HepG2 (cell line): ENCODE results near the gene RAD9A. TPM values are rescaled to one million over a fixed set of nuclear protein-coding genes. Genes with fewer than 3 reads are reported as not detected.

Experiments used
- CTCF ChIP-seq: sonication (generic); formaldehyde crosslinking; IDR thresholded peaks from 2 replicates; pipeline ENCODE4 v1.5.0; 2020; ENCODE audit warnings: mild to moderate bottlenecking, missing genetic modification reagents, moderate library complexity
- GABPB1 ChIP-seq: IDR thresholded peaks from 2 replicates; pipeline ENCODE4 v1.6.1; 2016; ENCODE audit warnings: mild to moderate bottlenecking, missing genetic modification reagents, moderate library complexity, missing compliant biosample characterization
- HOXA5 ChIP-seq: sonication (generic); formaldehyde crosslinking; IDR thresholded peaks from 2 replicates; pipeline ENCODE4 v1.4.0; 2020; ENCODE audit warnings: missing genetic modification reagents
- HOXD1 ChIP-seq: sonication (generic); formaldehyde crosslinking; IDR thresholded peaks from 2 replicates; pipeline ENCODE4 v1.5.0; 2020; ENCODE audit warnings: missing genetic modification reagents
- JDP2 ChIP-seq: sonication (generic); formaldehyde crosslinking; IDR thresholded peaks from 2 replicates; pipeline ENCODE4 v1.8.1; 2022; ENCODE audit warnings: missing genetic modification reagents, borderline replicate concordance
- KDM3A ChIP-seq: IDR thresholded peaks from 2 replicates; pipeline ENCODE4 v1.6.1; 2018; ENCODE audit warnings: low read depth, missing compliant biosample characterization
- PAWR ChIP-seq: sonication (generic); formaldehyde crosslinking; IDR thresholded peaks from 2 replicates; pipeline ENCODE4 v1.4.0; 2020; ENCODE audit warnings: missing genetic modification reagents, mild to moderate bottlenecking, borderline replicate concordance
- PRMT3 ChIP-seq: sonication (generic); formaldehyde crosslinking; IDR thresholded peaks from 2 replicates; pipeline ENCODE4 v1.8.1; 2022; ENCODE audit warnings: low read depth, mild to moderate bottlenecking, moderate library complexity, missing genetic modification reagents, borderline replicate concordance
- PTBP1 ChIP-seq: fragments of 200-400 bp; formaldehyde crosslinking; IDR thresholded peaks from 2 replicates; pipeline ENCODE4 v1.6.1; 2018; ENCODE audit warnings: low read length, low read depth; ENCODE audit not compliant: poor library complexity, severe bottlenecking
- RBM22 ChIP-seq: fragments of 200-400 bp; formaldehyde crosslinking; optimal IDR thresholded peaks from 2 replicates; pipeline ENCODE3; 2017; ENCODE audit warnings: mild to moderate bottlenecking, low read length, moderate library complexity
- RNF2 ChIP-seq: fragments of 450-650 bp; conservative IDR thresholded peaks from 2 replicates; pipeline ENCODE4 v1.6.1; 2016; ENCODE audit warnings: low read depth
- SIN3A ChIP-seq: IDR thresholded peaks from 2 replicates; pipeline ENCODE4 v1.6.1; 2011; ENCODE audit warnings: low read depth, mild to moderate bottlenecking, control low read depth, low read length, borderline replicate concordance
- SOX6 ChIP-seq, 2 experiments: fragments of 450-650 bp in 1 of 2; sonication (generic) in 1 of 2; formaldehyde crosslinking in 1 of 2; IDR thresholded peaks; 2 replicates each; pipeline versions ENCODE4 v1.4.0 to v1.6.1; 2017 to 2020; ENCODE audit warnings: antibody characterized with exemption in 1 of 2, mild to moderate bottlenecking in 1 of 2, missing genetic modification reagents in 1 of 2
- SPEN ChIP-seq: sonication (generic); formaldehyde crosslinking; IDR thresholded peaks from 2 replicates; pipeline ENCODE4 v1.5.1; 2020; ENCODE audit warnings: low read depth, mild to moderate bottlenecking, missing genetic modification reagents
- TCF7 ChIP-seq: sonication (generic); IDR thresholded peaks from 2 replicates; pipeline ENCODE4 v1.6.1; 2016; ENCODE audit warnings: antibody characterized with exemption, low read depth
- ZBTB26 ChIP-seq: IDR thresholded peaks from 2 replicates; pipeline ENCODE4 v1.6.1; 2016; ENCODE audit warnings: missing compliant biosample characterization, missing genetic modification reagents, borderline replicate concordance
- ZNF232 ChIP-seq: sonication (generic); formaldehyde crosslinking; IDR thresholded peaks from 2 replicates; pipeline ENCODE4 v1.4.0; 2020; ENCODE audit warnings: missing genetic modification reagents, borderline replicate concordance
- ZNF24 ChIP-seq: fragments of 450-650 bp; IDR thresholded peaks from 2 replicates; pipeline ENCODE4 v1.6.1; 2017; ENCODE audit warnings: antibody characterized with exemption, mild to moderate bottlenecking
- ZNF253 ChIP-seq: sonication (generic); formaldehyde crosslinking; IDR thresholded peaks from 2 replicates; pipeline ENCODE4 v1.8.0; 2022; ENCODE audit warnings: mild to moderate bottlenecking, missing genetic modification reagents, borderline replicate concordance
- ZNF256 ChIP-seq: sonication (generic); formaldehyde crosslinking; conservative IDR thresholded peaks from 2 replicates; pipeline ENCODE4 v1.4.0; 2020; ENCODE audit warnings: missing genetic modification reagents
- ZNF335 ChIP-seq: sonication (generic); formaldehyde crosslinking; IDR thresholded peaks from 2 replicates; pipeline ENCODE4 v1.4.0; 2020; ENCODE audit warnings: missing genetic modification reagents
- ZNF503 ChIP-seq: sonication (generic); formaldehyde crosslinking; IDR thresholded peaks from 2 replicates; pipeline ENCODE4 v1.4.0; 2020; ENCODE audit warnings: missing genetic modification reagents
- ZNF691 ChIP-seq: sonication (generic); formaldehyde crosslinking; IDR thresholded peaks from 2 replicates; pipeline ENCODE4 v1.4.0; 2020; ENCODE audit warnings: missing genetic modification reagents, low read depth, mild to moderate bottlenecking, borderline replicate concordance
- ZNF724P ChIP-seq: sonication (generic); formaldehyde crosslinking; IDR thresholded peaks from 2 replicates; pipeline ENCODE4 v1.8.0; 2022; ENCODE audit warnings: missing genetic modification reagents, borderline replicate concordance
- ZNF883 ChIP-seq: sonication (generic); formaldehyde crosslinking; IDR thresholded peaks from 2 replicates; pipeline ENCODE4 v1.5.1; 2020; ENCODE audit warnings: mild to moderate bottlenecking, missing genetic modification reagents; ENCODE audit errors: not compliant biosample characterization
- polyA plus RNA-seq, 8 experiments: library from polyadenylated mRNA; depleted of rRNA in 3 of 8; stranded (reverse) in 7 of 8; unstranded in 1 of 8; fragments of >200 nt; fragmentation: Illumina TruSeq in 4 of 8; extraction: Trizol in 4 of 8; gene quantifications; 2 replicates each; pipeline versions ENCODE4 v1.2.1 to v1.2.3, GENCODE V29; 2011 to 2016; ENCODE audit warnings: low read depth in 4 of 8, missing spikeins in 1 of 8, mixed read lengths in 1 of 8; ENCODE audit not compliant: insufficient read depth in 1 of 8
- total RNA-seq, 5 experiments: library from RNA; depleted of rRNA; stranded (reverse); fragments of >200 nt; fragmentation: Illumina TruSeq; extraction: Trizol; gene quantifications; 2 replicates each; pipeline ENCODE4 v1.2.3, GENCODE V29; 2016; ENCODE audit warnings: low read depth in 1 of 5

Gene RAD9A
- total and polyA plus RNA-seq, 2 of the 13 experiments (the other 11 are each of a cell fraction or from before 2014, with no cell fraction given): 10.1 to 15.7 TPM

- TF ChIP-seq ZNF232 (CRISPR knock-in tag): no peak
- TF ChIP-seq ZNF691: no peak
- no peak for TF ChIP-seq KDM3A (CRISPR knock-in tag)
- TF ChIP-seq ZBTB26 (CRISPR knock-in tag): no peak
- 0 out of 2 replicates have a peak, but pooled peaks have one; percentile 14 for TF ChIP-seq HOXA5 (CRISPR knock-in tag)
- TF ChIP-seq JDP2 (CRISPR knock-in tag): no peak; the same call in 1 of the 2 replicates
- peak; percentile 66; the same call in 1 of the 2 replicates for TF ChIP-seq SIN3A
- no peak for TF ChIP-seq RBM22
- TF ChIP-seq ZNF335 (CRISPR knock-in tag): no peak
- TF ChIP-seq PRMT3 (CRISPR knock-in tag): 0 out of 2 replicates have a peak, but pooled peaks have one; percentile 40
- no peak for TF ChIP-seq ZNF253 (CRISPR knock-in tag)
- no peak for TF ChIP-seq SOX6 (IDR thresholded peaks at IDR 0.05)
- no peak for TF ChIP-seq SOX6 (CRISPR knock-in tag; IDR thresholded peaks at IDR 0.05)
- TF ChIP-seq PAWR: no peak
- TF ChIP-seq CTCF (CRISPR knock-in tag): no peak; the same call in 1 of the 2 replicates
- TF ChIP-seq TCF7: no peak
- TF ChIP-seq ZNF503: no peak
- TF ChIP-seq ZNF256 (CRISPR knock-in tag): no peak
- TF ChIP-seq PTBP1: no peak
- no peak for TF ChIP-seq ZNF24
- peak; percentile 92 for TF ChIP-seq RNF2
- no peak for TF ChIP-seq ZNF724P (CRISPR knock-in tag)
- no peak for TF ChIP-seq ZNF883
- peak; percentile 37; the same call in 1 of the 2 replicates for TF ChIP-seq GABPB1 (CRISPR knock-in tag)
- peak; percentile 56 for TF ChIP-seq SPEN (CRISPR knock-in tag)
- TF ChIP-seq HOXD1: no peak
Observed at GRCh38 chr11:67420646-67421429, 29.1 kb downstream of the RAD9A start (continued).
